Measurements from ENCODE around the gene DNAJC9. TPM values are rescaled to one million over a fixed set of nuclear protein-coding genes. Genes with fewer than 3 reads are reported as not detected.

The DNAJC9 gene
- total and polyA plus RNA-seq, 2 of the 4 experiments (the other 2 are of a cell fraction) = 20.0 to 28.7 TPM

DNA sequence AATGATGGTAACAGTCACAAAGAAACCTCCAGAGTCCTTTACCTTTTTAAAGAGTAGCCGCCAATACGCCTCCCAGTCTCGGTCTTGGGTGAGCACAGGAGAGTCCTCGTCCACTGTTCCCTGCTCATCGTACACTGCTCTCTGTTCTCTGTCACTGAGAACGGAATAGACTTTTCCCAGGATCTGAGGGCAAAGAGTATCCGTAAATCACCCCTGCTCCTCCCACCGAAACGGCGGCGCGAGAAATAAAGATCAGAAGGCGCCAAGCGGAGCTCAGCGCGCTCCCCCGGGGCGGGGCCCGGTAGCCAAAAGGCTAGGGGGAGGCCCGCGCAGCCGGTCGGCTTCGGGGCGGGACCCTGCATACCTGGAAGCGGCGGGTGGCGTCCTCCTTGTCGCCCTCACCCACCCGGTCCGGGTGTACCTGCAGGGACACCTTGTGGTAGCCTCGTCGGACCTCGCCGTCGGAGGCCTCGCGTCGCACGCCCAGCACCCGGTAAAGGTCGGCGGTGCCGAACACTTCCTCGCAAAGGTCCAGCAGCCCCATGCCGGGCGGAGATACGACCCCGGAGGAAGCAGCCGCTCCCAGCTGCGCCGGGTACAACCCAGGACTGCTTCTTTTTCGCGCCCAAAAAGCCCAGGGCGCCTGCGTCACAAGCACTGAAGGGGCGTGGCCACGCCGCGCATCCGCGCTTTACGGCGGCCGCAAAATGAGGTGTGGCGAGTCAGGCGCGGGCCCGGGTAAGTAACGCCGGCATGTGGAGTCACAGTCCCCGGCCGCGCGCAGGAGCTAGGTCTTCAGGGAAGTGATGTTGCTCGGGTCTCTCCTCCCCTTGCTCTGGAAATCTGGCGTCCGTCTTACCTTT, at the start of gene DNAJC9 (continued):
- TF ChIP-seq POLR2A (IDR thresholded peaks at IDR 0.05; ENCODE audit: low read depth, low read length) (peak; percentile 90), CHD1 (IDR thresholded peaks at IDR 0.05; ENCODE audit: low read depth, low read length) (no peak), FOS (IDR thresholded peaks at IDR 0.05; ENCODE audit: low read depth, low read length) (no peak), MAZ (IDR thresholded peaks at IDR 0.05; ENCODE audit: borderline replicate concordance, low read depth, low read length) (no peak), CEBPB (IDR thresholded peaks at IDR 0.05; ENCODE audit: low read depth, low read length) (no peak)

DNA sequence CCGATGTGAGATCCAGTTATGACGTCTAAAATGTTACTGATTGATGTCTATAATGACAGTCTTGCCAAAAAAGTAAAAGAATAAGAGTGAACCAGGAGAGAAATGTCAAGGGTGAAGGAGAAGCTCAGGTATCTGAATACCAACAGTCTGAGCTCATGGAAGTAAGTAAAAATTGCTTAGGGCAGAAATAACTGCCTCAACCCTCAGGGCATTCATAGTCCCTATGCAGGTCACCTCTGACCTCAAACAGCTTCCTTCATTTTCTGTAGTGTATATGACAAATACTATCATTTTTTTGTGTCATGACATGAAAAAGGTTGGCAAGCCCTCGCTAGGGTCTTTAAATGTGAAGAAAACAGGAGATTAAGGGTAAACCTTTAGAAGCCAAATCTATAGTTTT, 46.4 kb upstream of the DNAJC9 start:
- Histone ChIP-seq H2BK15ac (ENCODE audit: low read depth, low read length) (no peak overlapping the region), H4K20me1 (ENCODE audit: insufficient read depth, low read length) (no peaks in the 10 kb centered on the region), H3K36me3 (ENCODE audit: control insufficient read depth, insufficient read depth, low read length) (no peaks in the 10 kb centered on the region), H3K79me1 (ENCODE audit: low read depth in 1 of 2, low read length in 2 of 2) (no peaks in the 10 kb centered on the region), H3K14ac (replicated peaks; ENCODE audit: low read depth, low read length) (no peak overlapping the region), H2AFZ (replicated peaks; ENCODE audit: low read length, poor library complexity) (no peak overlapping the region), H2BK120ac (ENCODE audit: low read depth, low read length) (no peak overlapping the region), H4K91ac (ENCODE audit: insufficient read depth, low read depth, low read length) (no peak overlapping the region), H3K27ac (ENCODE audit: insufficient read depth, low read length) (no peak overlapping the region), H2BK5ac (ENCODE audit: low read depth, low read length, poor library complexity, severe bottlenecking) (no peak overlapping the region), H3K9me1 (ENCODE audit: insufficient read depth, low read length) (no peaks in the 10 kb centered on the region), H3K9me3 (ENCODE audit: control insufficient read depth, insufficient read depth, low read length) (no peaks in the 10 kb centered on the region), H4K5ac (ENCODE audit: low read depth, low read length) (no peak overlapping the region), H3K56ac (ENCODE audit: extremely low read depth, insufficient read depth, low read length) (no peak overlapping the region), H3K18ac (ENCODE audit: low read depth, low read length) (no peak overlapping the region), H3K23ac (ENCODE audit: low read depth, low read length) (no peak overlapping the region), H3K27me3 (ENCODE audit: control insufficient read depth, insufficient read depth, low read length) (peaks cover 12% of the 10 kb centered on the region), H3K9ac (ENCODE audit: low read depth, low read length) (no peak overlapping the region), H3K4me1 (ENCODE audit: control insufficient read depth, insufficient read depth, low read length) (no peaks in the 10 kb centered on the region), H2AK9ac (replicated peaks; ENCODE audit: low read depth, low read length, poor library complexity) (no peak overlapping the region), H3K4ac (ENCODE audit: low read depth, low read length) (no peak overlapping the region), H3K4me3 (ENCODE audit: insufficient read depth, low read depth, low read length) (no peak overlapping the region), H2BK20ac (ENCODE audit: low read depth, low read length) (no peak overlapping the region), H2AK5ac (ENCODE audit: low read depth, low read length) (no peak overlapping the region), H3K4me2 (ENCODE audit: low read depth, low read length) (no peak overlapping the region), H4K8ac (ENCODE audit: low read depth in 2 of 2, low read length in 2 of 2) (no peak overlapping the region)
- dilution Hi-C loops (cut with HindIII; ENCODE audit: low sequenced_read_pairs, unreplicated experiment) (no loop called here), intact Hi-C loops (cut with micrococcal nuclease) (no loop called here), in situ Hi-C loops (cut with MboI; ENCODE audit: low sequenced_read_pairs) (no loop called here)
- BruUV-seq (replicated peaks) = no TSS peak
- no CpG with 5 or more reads among the region's 3 CpGs for WGBS, 2 experiments (ENCODE audit: extremely low coverage in 2 of 2, insufficient read length in 1 of 2)
- CTCF ChIA-PET = no interaction called here
- POLR2A ChIA-PET (ENCODE audit: unreplicated experiment) = no interaction called here
- ATAC-seq (ENCODE audit: low read depth) (no peak), DNase-seq (no peak)
- TF ChIP-seq MAFK (IDR thresholded peaks at IDR 0.05; ENCODE audit: low read depth, low read length) = no peak
- TF ChIP-seq SMC3 (IDR thresholded peaks at IDR 0.05; ENCODE audit: low read depth, low read length) = no peak
- TF ChIP-seq, protein P1, sequence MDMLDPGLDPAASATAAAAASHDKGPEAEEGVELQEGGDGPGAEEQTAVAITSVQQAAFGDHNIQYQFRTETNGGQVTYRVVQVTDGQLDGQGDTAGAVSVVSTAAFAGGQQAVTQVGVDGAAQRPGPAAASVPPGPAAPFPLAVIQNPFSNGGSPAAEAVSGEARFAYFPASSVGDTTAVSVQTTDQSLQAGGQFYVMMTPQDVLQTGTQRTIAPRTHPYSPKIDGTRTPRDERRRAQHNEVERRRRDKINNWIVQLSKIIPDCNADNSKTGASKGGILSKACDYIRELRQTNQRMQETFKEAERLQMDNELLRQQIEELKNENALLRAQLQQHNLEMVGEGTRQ (IDR thresholded peaks at IDR 0.05; ENCODE audit: low read depth, low read length) = no peak
- TF ChIP-seq MAZ (IDR thresholded peaks at IDR 0.05; ENCODE audit: borderline replicate concordance, low read depth, low read length) = no peak
- TF ChIP-seq, protein P2, sequence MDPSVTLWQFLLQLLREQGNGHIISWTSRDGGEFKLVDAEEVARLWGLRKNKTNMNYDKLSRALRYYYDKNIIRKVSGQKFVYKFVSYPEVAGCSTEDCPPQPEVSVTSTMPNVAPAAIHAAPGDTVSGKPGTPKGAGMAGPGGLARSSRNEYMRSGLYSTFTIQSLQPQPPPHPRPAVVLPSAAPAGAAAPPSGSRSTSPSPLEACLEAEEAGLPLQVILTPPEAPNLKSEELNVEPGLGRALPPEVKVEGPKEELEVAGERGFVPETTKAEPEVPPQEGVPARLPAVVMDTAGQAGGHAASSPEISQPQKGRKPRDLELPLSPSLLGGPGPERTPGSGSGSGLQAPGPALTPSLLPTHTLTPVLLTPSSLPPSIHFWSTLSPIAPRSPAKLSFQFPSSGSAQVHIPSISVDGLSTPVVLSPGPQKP (IDR thresholded peaks at IDR 0.05; ENCODE audit: borderline replicate concordance, low read depth, low read length) = no peak
- no peak for TF ChIP-seq NFE2L2 (IDR thresholded peaks at IDR 0.05; ENCODE audit: low read depth, low read length)
- TF ChIP-seq CEBPB (IDR thresholded peaks at IDR 0.05; ENCODE audit: low read depth, low read length) = no peak
- no peak for TF ChIP-seq RCOR1 (IDR thresholded peaks at IDR 0.05; ENCODE audit: insufficient replicate concordance, low read length)
- no peak for TF ChIP-seq POLR2A (IDR thresholded peaks at IDR 0.05; ENCODE audit: low read depth, low read length)
- TF ChIP-seq RFX5 (IDR thresholded peaks at IDR 0.05; ENCODE audit: low read depth, low read length) = no peak
- TF ChIP-seq BHLHE40 (IDR thresholded peaks at IDR 0.05; ENCODE audit: low read depth, low read length) = no peak
- TF ChIP-seq MXI1 (IDR thresholded peaks at IDR 0.05; ENCODE audit: borderline replicate concordance, low read depth, low read length) = no peak
- TF ChIP-seq RAD21 (IDR thresholded peaks at IDR 0.05; ENCODE audit: low read length) = no peak
